GM06990 (cell line): Measurements from ENCODE around the gene SDC1.
"Not testable (repeated sequence)": the region's sequence is repeated elsewhere in the genome, so short reads cannot be mapped to it uniquely, and the experiment has no call there.

Experiments used
- DNase-seq: peaks from one replicate; pipeline ENCODE4 v3.0.0-alpha.2; 2011; ENCODE audit not compliant: insufficient read length; ENCODE audit errors: extremely low read depth
- H3K27me3 ChIP-seq: replicated peaks from 2 replicates; pipeline ENCODE4 v1.6.0; 2011; ENCODE audit warnings: low read length; ENCODE audit not compliant: control insufficient read depth, insufficient read depth
- H3K36me3 ChIP-seq: 2 replicates; pipeline ENCODE4 v1.5.1; 2011; ENCODE audit warnings: low read length; ENCODE audit not compliant: control insufficient read depth, insufficient read depth
- H3K4me3 ChIP-seq: replicated peaks from 2 replicates; pipeline ENCODE4 v1.5.1; 2011; ENCODE audit warnings: low read depth, mild to moderate bottlenecking, control low read depth, low read length
- CTCF ChIP-seq: IDR thresholded peaks from 2 replicates; pipeline ENCODE4 v1.5.1; 2011; ENCODE audit warnings: low read length, control low read depth, mild to moderate bottlenecking, inconsistent platforms; ENCODE audit not compliant: insufficient read depth, poor library complexity, severe bottlenecking

The SDC1 gene

DNA sequence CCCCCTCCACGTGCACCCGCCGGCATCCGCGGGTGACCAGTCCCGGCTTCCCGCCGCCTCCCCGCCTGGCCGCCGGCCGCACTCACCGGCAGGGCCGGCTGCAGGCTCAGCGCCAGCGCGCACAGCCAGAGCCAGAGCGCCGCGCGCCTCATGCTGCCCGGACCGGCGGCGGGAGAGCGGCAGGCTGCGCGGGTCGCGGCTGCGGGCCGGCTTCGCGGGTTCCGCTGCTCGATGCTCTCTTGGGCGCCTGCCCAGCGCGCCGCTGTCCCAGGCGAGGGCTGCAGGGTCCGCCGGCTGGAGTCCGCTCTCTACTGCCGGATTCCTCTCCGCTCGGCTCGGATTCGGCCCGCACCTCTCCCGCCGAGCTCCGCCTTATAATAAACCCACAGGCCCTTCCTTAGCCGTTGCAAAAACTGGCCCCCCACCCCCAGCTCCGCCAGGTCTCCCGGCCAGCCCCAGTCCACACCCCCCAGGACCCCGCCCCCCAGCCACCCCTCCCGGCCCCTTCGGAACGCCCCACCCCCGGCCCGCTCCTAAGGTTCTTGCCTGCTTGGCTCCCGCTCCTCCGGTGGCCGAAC, at the start of gene SDC1:
SDC1 (minus strand) TSS at position 415 of the 578 bp plus-strand sequence; CDS start at position 152, 263 bp downstream.
- H3K27me3 ChIP-seq: no peaks in the 10 kb centered on the region
- peak within 1 kb of the TSS; percentile 81 for H3K4me3 ChIP-seq
- no peaks in the 10 kb centered on the region for H3K36me3 ChIP-seq
- DNase-seq: peak; percentile 58
- TF ChIP-seq CTCF: no peak

DNA sequence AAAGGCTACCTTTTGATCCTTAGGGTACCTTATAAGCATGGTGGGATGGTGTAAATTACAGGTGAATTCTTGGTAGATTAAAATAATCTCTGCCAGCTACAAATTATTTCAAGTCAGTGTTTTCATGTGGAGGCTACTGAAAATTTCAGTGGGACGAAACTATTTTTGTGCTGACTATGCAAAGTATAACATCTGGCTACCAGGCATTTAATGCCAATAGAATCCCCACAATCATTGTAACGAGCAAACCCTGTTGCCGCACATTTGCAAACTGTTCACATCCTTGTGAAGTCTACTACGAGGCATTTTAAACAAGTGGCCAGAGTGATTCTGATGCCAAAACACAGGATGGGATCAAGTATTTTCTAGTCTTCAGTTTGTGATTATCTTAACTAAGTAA, 48.1 kb upstream of the SDC1 start:
- TF ChIP-seq CTCF: no peak
- Histone ChIP-seq H3K4me3 (no peak overlapping the region), H3K36me3 (no peaks in the 10 kb centered on the region; the same call in 1 of the 2 replicates), H3K27me3 (no peaks in the 10 kb centered on the region)
- no peak for DNase-seq

DNA sequence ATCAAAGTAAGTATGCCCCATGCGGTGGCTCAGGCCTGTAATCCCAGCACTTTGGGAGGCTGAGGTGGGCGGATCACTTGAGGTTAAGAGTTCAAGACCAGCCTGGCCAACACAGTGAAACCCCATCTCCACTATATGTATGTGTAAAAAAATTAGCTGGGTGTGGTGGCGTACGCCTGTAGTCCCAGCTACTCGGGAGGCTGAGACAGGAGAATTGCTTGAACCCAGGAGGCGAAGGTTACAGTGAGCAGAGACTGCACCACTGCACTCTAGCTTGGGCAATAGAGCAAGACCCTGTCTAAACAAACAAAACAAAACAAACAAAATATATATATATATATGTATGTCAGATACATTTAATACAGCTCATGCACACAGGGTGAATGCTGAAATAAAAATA, 43.4 kb upstream of the SDC1 start:
- H3K4me3 ChIP-seq, DNase-seq, H3K27me3 ChIP-seq, H3K36me3 ChIP-seq: not testable (repeated sequence)

DNA sequence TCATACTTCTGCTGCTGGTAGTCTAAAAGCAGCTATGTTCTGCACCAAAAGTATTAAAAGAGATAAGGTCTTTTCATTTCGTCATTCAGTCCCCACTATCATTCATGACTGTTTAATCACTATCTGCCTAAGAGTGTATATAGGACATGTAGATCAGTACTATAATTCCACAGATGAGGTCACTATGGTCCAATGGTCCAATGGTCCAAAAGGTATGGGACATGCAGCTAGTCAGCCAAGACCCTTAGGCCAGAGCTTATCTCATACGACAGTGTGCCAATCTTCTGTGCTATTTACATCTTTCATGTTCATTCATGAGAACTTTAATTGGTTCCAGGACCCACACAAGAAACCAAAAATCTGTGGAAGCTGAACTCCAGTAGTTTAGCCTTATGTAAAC, 42.6 kb upstream of the SDC1 start:
- H3K27me3 ChIP-seq: no peaks in the 10 kb centered on the region
- DNase-seq: no peak
- no peak overlapping the region for H3K4me3 ChIP-seq
- no peak for TF ChIP-seq CTCF
- H3K36me3 ChIP-seq: peaks cover 4% of the 10 kb centered on the region; the same call in 1 of the 2 replicates

DNA sequence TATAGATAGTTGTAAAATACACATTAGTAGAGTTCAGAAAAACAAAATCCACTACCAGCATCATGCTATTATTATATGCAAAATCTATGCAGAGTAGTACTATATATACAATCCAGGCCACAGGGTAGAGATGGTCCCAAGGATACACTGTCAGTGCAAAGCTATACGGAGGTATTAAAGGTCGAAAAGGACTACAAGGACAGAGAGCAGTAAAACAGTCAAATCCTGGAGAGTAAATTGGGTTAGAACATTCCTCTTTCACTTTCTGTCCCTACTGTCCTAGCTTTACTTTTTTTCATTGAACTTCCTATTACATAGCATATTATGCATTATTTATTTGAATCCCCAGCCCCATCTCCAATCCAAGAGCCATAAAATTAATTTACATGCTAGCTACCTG, 39.7 kb upstream of the SDC1 start:
- DNase-seq: no peak
- peaks cover 4% of the 10 kb centered on the region; the same call in 1 of the 2 replicates for H3K36me3 ChIP-seq
- no peak overlapping the region for H3K4me3 ChIP-seq
- no peak for TF ChIP-seq CTCF
- H3K27me3 ChIP-seq: no peaks in the 10 kb centered on the region

- peaks cover 6% of the 10 kb centered on the region for H3K36me3 ChIP-seq
- no peak for TF ChIP-seq CTCF
- H3K4me3 ChIP-seq: no peak overlapping the region
- H3K27me3 ChIP-seq: no peaks in the 10 kb centered on the region
- DNase-seq: no peak
Measured at GRCh38 chr2:20257411-20257810, 32.5 kb upstream of the SDC1 start.
